ENCODE measurements around the gene SGMS1.

DNA sequence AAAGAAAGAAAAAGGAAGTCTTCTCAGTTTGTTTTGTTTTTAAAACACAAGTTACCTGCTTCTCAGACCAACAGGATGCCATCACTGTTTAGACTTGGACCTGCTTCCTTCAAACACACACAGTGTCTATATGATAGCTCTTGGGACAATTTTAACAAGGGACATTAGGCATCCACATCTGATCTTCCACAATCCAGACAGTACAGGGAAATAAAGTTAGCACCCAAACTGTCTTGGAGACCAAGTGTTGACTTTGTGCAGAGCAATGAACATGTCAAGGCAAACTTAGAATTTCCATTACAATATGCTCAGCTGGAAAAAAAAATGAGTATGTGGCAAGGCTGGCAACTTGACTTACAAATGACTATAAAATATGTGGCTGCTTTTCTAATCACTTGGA, 80.9 kb downstream of the SGMS1 start:
- TF ChIP-seq, protein P1, sequence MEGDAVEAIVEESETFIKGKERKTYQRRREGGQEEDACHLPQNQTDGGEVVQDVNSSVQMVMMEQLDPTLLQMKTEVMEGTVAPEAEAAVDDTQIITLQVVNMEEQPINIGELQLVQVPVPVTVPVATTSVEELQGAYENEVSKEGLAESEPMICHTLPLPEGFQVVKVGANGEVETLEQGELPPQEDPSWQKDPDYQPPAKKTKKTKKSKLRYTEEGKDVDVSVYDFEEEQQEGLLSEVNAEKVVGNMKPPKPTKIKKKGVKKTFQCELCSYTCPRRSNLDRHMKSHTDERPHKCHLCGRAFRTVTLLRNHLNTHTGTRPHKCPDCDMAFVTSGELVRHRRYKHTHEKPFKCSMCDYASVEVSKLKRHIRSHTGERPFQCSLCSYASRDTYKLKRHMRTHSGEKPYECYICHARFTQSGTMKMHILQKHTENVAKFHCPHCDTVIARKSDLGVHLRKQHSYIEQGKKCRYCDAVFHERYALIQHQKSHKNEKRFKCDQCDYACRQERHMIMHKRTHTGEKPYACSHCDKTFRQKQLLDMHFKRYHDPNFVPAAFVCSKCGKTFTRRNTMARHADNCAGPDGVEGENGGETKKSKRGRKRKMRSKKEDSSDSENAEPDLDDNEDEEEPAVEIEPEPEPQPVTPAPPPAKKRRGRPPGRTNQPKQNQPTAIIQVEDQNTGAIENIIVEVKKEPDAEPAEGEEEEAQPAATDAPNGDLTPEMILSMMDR (IDR thresholded peaks at IDR 0.05): no peak
- no peak for TF ChIP-seq EZH2 (IDR thresholded peaks at IDR 0.05)

Data from neural progenitor cell (in vitro differentiated cells).